ENCODE data around the gene TMEM175. TPM values are rescaled to one million over a fixed set of nuclear protein-coding genes. Genes with fewer than 3 reads are reported as not detected.
"Not testable (repeated sequence)": the region's sequence is repeated elsewhere in the genome, so short reads cannot be mapped to it uniquely, and the experiment has no call there.

TMEM175 gene
- total RNA-seq, 2 donors from 2014 or later, result 40.2 to 65.3 TPM

DNA sequence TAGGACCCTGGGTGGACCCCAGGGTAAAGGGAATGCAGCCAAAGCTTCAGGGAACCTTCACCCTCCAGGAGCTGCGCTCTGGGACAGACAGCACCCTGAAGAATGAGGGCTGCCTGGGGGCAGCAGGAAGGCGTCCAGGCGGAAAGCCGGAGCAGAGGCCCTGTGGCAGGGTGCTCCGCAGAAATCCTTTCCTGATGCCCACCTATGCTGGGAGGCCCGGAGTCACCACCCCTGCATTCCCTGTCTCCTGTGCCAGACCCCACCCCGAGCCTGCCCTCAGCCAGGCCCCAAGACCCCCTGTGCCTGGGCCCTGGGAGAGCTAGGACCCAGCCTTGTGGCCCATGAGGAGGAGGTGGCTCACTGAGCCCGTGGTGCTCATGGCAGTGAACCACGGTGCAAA, 42.4 kb downstream of the TMEM175 start:
- no peaks in the 10 kb centered on the region for H3K27me3 ChIP-seq
- intact Hi-C loops (cut with DNase I), result no loop called here
- H3K4me3 ChIP-seq, result no peak overlapping the region
- no peaks in the 10 kb centered on the region for H3K36me3 ChIP-seq (replicated peaks in 1 of 2; ENCODE audit: insufficient read depth in 1 of 2, low read depth in 2 of 2)
- 81 to 94% methylated on average over 2 to 9 of the region's 9 CpGs for WGBS, 2 donors
- no peak overlapping the region for H3K27ac ChIP-seq
- TF ChIP-seq, protein P1, sequence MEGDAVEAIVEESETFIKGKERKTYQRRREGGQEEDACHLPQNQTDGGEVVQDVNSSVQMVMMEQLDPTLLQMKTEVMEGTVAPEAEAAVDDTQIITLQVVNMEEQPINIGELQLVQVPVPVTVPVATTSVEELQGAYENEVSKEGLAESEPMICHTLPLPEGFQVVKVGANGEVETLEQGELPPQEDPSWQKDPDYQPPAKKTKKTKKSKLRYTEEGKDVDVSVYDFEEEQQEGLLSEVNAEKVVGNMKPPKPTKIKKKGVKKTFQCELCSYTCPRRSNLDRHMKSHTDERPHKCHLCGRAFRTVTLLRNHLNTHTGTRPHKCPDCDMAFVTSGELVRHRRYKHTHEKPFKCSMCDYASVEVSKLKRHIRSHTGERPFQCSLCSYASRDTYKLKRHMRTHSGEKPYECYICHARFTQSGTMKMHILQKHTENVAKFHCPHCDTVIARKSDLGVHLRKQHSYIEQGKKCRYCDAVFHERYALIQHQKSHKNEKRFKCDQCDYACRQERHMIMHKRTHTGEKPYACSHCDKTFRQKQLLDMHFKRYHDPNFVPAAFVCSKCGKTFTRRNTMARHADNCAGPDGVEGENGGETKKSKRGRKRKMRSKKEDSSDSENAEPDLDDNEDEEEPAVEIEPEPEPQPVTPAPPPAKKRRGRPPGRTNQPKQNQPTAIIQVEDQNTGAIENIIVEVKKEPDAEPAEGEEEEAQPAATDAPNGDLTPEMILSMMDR (IDR thresholded peaks at IDR 0.05), result no peak
- TF ChIP-seq POLR2A (IDR thresholded peaks at IDR 0.05), result no peak
- DNase-seq (no peak), ATAC-seq (no peak)
- peaks cover 24% of the 10 kb centered on the region for H3K4me1 ChIP-seq
- no peaks in the 10 kb centered on the region for H3K9me3 ChIP-seq

DNA sequence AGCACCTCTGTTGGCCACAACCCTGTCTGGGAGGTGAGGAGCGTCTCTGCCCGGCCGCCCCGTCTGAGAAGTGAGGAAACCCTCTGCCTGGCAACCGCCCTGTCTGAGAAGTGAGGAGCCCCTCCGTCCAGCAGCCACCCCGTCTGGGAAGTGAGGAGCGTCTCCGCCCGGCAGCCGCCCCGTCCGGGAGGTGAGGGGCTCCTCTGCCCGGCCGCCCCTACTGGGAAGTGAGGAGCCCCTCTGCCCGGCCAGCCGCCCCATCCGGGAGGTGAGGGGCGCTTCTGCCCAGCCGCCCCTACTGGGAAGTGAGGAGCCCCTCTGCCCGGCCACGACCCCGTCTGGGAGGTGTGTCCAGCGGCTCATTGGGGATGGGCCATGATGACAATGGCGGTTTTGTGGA, 43.8 kb downstream of the TMEM175 start:
- H3K36me3 ChIP-seq (replicated peaks in 1 of 2; ENCODE audit: insufficient read depth in 1 of 2, low read depth in 2 of 2); ATAC-seq; DNase-seq; H3K27me3 ChIP-seq; H3K4me3 ChIP-seq; H3K9me3 ChIP-seq; intact Hi-C loops (cut with DNase I); H3K27ac ChIP-seq: not testable (repeated sequence)
- WGBS, 2 donors, result 98% methylated on average over 9 of the region's 25 CpGs; no CpG with 5 or more reads in 1 of the 2 donors
- H3K4me1 ChIP-seq, result peaks cover 24% of the 10 kb centered on the region

- no peak overlapping the region for H3K27ac ChIP-seq
- H3K27me3 ChIP-seq, result no peaks in the 10 kb centered on the region
- no peak overlapping the region for H3K4me3 ChIP-seq
- WGBS, 2 donors, result 70 to 85% methylated on average over 19 to 20 of the region's 20 CpGs
- H3K36me3 ChIP-seq (replicated peaks in 1 of 2; ENCODE audit: insufficient read depth in 1 of 2, low read depth in 2 of 2), result no peaks in the 10 kb centered on the region
- ATAC-seq (no peak), DNase-seq (no peak)
- no peaks in the 10 kb centered on the region for H3K4me1 ChIP-seq
- no peak for TF ChIP-seq POLR2A (IDR thresholded peaks at IDR 0.05)
- TF ChIP-seq, protein P1 (IDR thresholded peaks at IDR 0.05), result no peak
- no peaks in the 10 kb centered on the region for H3K9me3 ChIP-seq
- intact Hi-C loops (cut with DNase I), result no loop called here
Measured at GRCh38 chr4:978957-979701, 46.9 kb downstream of the TMEM175 start.

DNA sequence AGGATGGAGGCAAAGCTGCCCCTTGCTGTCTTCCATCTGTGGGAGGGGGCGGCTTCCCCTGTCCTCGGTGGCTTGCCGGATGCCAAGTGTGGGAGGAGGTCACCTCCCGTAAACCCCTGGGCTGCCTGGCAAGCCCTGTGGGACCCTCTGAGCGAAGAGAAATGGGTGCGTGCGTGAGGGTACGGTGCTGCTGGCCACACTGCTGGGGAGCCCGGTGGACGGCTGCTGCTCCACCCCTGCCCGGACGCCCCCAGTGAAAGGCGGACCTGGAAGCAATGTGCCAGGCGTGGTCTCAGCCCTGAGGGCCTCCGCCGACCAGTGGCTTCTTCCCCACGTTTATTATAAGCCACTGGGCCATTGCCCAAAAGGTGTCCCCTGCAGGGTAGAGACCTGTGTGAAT, 50.0 kb downstream of the TMEM175 start:
- WGBS, 2 donors, result 89 to 91% methylated on average over 15 to 17 of the region's 17 CpGs
- no peaks in the 10 kb centered on the region for H3K9me3 ChIP-seq
- peaks cover 22% of the 10 kb centered on the region for H3K4me1 ChIP-seq
- no peaks in the 10 kb centered on the region for H3K27me3 ChIP-seq
- TF ChIP-seq, protein P1 (IDR thresholded peaks at IDR 0.05), result no peak
- intact Hi-C loops (cut with DNase I), result no loop called here
- H3K36me3 ChIP-seq (replicated peaks in 1 of 2; ENCODE audit: insufficient read depth in 1 of 2, low read depth in 2 of 2), result no peaks in the 10 kb centered on the region
- H3K27ac ChIP-seq, result no peak overlapping the region
- ATAC-seq (no peak), DNase-seq (no peak)
- no peak overlapping the region for H3K4me3 ChIP-seq

GRCh38 chr4:982814-983213, 50.6 kb downstream of the TMEM175 start:
- TF ChIP-seq POLR2A (IDR thresholded peaks at IDR 0.05), result no peak
- TF ChIP-seq, protein P1 (IDR thresholded peaks at IDR 0.05), result no peak
- WGBS, 2 donors, result 96 to 97% methylated on average over 15 of the region's 15 CpGs
- no peak overlapping the region for H3K4me3 ChIP-seq
- no peaks in the 10 kb centered on the region for H3K36me3 ChIP-seq (replicated peaks in 1 of 2; ENCODE audit: insufficient read depth in 1 of 2, low read depth in 2 of 2)
- H3K4me1 ChIP-seq, result peaks cover 27% of the 10 kb centered on the region
- DNase-seq (no peak), ATAC-seq (no peak)
- no peaks in the 10 kb centered on the region for H3K27me3 ChIP-seq
- intact Hi-C loops (cut with DNase I), result no loop called here
- H3K27ac ChIP-seq, result no peak overlapping the region
- no peaks in the 10 kb centered on the region for H3K9me3 ChIP-seq

All from body of pancreas (tissue), 4 donors.